ENCODE data around the gene RNU1-4.
A peak's percentile ranks its signal among the peaks of the same experiment; 100 is the strongest.
"Not testable (repeated sequence)": the region's sequence is repeated elsewhere in the genome, so short reads cannot be mapped to it uniquely, and the experiment has no call there.

RNU1-4 gene

DNA sequence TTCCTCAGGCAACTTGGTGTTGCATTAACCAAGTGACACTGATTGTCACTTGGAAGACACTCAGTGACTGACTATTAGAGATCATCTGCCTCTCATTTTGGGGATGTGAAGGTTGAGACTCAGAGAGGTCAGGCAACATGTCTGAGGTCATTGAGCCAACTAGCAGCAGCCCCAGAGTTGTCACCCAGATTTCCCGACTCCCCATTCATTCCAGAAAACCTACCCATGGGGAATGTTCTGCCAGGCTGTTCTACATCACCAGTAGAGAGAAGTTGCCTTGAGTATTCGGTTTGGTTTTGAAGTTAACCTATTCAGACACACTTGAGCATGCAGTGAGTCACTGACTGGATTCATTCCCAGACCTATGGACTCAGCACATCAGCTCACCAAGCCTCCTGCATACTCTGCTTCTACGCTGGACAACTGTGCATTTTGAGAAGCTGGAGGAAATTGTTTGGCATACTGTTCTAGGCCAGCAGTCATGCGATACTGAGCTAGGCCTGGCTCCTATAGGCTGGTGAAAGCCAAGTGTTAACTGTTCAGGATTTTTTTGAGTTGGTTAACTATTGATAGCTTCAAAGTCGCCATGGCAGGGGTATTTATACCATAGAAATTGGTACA lies 29.9 kb downstream of the RNU1-4 start:
- DNase-seq (ENCODE audit: low spot score), result peak; percentile 76

DNA sequence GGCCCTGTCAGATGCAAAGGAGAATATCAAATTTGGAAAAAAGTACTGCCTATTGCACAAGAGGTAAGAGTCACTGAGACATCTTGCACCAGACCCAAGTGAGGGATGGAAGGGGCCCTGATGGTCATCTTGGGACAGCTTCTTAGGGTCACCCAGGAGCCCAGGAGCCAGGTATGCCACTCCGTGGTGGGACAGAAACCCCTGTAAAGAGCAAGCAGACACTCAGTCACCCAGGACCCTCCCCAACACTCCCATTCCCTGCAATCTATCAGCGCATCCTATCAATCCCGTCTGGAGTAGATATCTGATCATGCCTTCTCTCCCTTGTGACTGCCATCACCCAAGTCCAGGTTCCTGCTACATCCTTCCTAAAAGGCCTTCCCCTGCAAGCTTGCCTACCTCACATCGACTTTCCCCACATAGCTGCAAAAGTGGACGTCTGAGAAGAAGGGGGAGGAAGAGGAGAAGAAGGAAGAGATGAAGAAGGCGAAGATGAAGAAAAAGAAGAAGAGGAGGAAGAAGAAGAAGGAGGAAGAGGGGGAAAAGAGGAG lies 30.7 kb downstream of the RNU1-4 start:
- DNase-seq (ENCODE audit: low spot score), result not testable (repeated sequence)

DNA sequence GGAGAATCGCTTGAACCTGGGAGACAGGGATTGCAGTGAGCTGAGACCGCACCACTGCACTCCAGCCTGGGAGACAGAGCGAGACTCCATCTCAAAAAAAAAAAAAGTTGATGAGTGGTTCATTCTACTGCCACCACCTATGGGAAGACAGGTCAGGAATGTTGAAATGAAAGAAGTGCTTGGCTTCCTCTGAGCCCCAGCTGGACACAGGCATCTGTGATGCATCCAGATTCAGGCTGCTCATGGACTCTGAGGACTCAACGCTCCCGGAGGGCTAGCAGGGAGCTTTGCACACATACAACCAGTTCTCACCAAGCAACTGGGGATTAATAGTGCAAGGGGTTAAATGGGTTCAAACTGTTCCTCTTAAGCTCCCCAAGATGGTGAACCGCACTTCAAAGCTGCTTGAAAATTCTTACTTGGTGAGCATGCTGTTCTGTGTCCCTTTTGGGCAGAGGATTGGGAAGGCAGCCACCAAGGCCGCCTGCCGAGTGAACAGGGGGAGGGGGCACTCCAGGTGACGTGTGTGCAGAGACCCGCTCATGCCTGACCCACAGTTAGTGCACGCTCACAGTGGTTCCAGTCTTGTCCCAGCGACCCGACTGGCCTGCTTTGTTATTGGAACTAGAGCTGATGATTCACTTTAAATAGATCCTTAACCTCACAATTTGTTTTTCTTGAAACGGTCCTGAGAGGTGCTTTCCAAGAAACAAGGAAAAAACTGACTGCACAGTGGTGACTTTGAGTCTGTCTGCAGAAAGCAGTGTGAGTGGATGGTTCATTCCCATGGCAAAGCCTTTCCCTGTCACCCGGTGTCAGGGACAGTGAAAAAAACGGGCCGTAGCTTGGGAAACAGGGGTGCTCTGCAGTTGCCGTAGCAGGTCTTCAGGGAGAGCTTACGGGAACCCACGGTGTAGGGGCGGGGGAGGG lies 32.2 kb downstream of the RNU1-4 start:
- DNase-seq (ENCODE audit: low spot score), result not testable (repeated sequence)

DNA sequence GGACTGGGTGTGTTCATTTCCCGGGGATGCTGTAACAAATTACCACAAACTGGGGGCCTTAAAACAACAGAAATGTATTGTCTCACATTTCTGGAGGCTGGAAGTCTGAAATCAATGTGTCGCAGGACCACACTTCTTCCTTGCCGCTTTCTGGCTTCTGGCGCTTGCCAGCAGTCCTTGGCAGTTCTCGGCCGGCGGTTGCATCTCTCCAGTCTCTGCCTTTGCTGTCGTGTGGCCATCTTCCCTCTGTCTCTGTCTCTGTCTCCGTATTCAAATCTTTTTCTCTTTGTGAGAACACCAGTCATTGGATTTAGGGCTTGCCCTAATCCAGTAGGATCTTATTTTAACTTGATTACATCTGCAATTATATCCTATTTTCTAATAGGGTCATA lies 32.9 kb downstream of the RNU1-4 start:
- not testable (repeated sequence) for DNase-seq (ENCODE audit: low spot score)

DNA sequence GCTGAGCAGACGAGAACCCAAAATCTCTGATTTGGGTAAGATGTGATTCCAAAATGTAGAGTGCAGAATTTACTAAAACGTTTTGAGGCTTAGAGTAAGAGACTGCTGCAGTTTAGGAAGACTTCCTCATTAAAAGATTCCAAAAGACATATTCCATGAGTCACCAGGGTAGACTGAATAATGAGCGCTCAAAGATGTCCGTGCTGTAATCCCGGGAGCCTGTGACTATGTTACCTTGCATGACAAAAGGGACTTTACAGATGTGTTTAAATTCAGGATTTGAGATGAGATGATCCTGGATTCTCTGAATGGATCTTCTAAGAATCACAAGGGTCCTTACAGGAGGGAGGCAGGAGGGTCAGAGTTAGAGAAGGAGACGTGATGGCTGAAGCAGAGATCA lies 33.4 kb downstream of the RNU1-4 start:
- DNase-seq (ENCODE audit: low spot score), result not testable (repeated sequence)

DNA sequence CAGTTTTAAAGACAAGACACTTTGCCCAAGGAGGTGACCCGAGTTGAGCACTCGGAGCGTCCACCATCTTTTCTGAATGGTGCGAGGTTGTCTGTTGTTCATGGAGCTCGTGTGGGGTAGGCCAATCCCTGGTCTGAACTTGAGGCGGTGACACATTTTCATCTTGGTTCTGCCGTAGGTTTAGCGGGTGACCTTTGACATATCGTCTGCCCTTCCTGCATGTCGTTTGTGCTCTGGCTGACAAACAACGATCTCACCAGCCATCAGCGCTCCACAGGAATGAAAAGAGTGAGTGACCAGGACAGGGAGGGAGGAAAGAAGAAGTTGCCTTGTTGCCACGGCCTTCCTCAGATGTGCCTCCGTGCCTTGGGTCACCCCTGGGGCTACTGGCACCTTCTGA lies 34.5 kb downstream of the RNU1-4 start:
- not testable (repeated sequence) for DNase-seq (ENCODE audit: low spot score)

DNA sequence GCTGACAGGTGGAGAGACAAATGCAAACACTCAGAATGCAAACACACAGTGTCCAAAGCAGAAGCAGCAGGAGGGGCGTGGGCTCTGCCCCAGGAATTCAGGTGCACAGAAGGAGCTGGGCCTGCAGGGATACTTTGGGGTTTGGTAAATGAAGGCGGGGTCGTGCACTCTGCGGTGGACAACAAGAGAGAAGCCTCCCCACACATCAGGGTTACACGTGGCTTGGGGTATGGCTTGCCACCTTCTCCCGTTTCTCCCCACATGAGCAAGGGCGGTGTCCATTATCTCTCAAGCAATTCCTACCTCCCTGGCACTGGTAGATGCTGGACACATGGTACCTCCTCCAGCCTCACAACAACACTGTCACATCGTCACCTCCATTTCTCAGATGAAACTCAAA lies 35.0 kb downstream of the RNU1-4 start:
- DNase-seq (ENCODE audit: low spot score), result not testable (repeated sequence)

DNA sequence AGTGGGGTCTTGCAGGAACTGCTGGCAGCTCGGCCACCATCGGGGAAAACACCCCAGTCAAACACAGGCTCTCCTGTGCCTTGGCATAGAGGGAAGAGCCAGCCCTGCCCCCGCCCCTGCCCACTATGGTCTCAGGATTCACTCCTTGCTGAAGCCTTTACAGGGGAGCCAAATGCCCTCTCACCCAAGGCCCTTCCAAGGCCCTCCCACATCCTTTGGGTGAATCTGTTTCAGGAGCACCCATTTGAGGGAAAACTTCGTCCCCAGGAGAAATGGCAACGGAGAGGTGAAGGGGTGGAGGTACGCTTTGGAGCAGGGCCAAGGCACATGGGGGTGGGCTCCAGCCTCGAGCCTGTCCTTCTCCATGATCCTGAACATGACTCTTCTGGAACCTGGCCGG lies 35.9 kb downstream of the RNU1-4 start:
- not testable (repeated sequence) for DNase-seq (ENCODE audit: low spot score)

DNA sequence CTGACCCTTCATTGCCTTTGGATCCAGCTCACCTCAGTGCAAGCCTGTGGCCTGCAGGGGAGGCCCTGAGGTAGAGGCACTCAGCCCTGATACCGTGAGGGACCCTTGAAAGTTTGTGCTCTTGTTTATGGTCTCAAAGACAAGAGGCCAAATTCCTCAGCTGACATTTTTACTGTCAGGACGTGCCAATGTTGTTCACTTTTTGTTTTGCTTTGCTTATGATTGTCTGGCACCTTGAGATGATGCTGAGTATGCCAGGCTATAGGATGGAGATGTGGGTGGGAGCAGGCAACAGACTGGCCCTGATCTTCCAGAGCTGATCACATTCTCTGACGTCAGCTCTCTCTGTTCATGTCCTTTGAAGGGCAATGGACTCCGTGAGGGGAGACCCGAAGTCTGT lies 36.5 kb downstream of the RNU1-4 start:
- DNase-seq (ENCODE audit: low spot score), result not testable (repeated sequence)

DNA sequence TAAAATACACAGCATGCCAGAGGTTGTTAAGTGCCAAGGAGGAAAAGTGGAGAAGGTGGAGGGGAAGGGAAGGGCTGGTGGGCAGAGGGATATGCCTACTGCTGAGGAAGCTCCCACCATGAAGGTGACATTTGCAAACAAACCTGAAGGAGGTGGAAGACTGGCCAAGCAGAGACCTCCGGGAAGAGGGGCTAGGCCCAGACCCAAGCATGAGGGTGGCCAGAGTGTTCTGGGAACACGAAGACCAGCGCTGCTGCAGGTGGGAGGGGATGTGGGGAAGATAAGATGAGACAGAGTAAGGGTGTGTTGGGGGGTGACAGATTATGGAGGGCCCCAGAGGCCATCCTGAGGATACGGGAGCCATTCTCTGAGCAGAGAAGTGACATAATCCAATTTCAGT lies 37.5 kb downstream of the RNU1-4 start:
- not testable (repeated sequence) for DNase-seq (ENCODE audit: low spot score)

DNA sequence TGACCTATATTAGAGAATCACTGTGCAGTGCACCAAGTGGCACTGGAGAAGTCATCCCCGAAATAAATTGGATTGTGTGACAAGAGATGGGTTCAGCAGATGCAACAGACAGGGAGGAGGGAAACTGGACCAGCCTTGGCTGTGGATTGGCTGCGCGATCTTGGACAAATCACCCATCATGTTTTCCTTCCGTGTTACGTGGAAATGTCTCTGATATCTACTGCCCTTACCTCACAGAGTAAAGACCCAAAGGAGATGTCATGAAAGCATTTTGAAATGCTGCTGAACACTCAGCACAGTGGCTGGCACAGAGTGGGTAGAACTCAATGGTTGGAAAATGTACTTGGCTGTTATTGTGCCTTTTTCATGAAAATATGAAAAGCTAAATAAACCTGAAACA lies 39.2 kb downstream of the RNU1-4 start:
- not testable (repeated sequence) for DNase-seq (ENCODE audit: low spot score)

DNA sequence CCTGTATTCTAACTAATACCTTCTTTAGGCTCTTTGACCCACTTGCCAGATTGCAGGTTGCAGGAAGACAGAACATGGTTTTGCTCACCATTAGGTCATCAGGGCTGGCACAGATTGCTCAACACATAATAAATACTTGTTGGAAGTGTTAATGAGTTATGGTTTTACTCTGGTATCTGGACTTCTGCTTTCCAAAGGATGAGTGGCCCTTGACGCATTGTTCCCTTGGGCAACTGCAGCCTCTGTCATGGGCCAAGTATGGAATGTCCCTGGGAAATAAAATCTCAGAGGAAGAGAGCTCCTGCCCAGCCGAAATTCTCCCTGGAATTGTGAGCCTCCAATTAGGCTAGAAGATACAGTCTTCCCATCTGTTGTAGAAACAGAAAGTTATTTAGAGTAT lies 40.7 kb downstream of the RNU1-4 start:
- not testable (repeated sequence) for DNase-seq (ENCODE audit: low spot score)

DNA sequence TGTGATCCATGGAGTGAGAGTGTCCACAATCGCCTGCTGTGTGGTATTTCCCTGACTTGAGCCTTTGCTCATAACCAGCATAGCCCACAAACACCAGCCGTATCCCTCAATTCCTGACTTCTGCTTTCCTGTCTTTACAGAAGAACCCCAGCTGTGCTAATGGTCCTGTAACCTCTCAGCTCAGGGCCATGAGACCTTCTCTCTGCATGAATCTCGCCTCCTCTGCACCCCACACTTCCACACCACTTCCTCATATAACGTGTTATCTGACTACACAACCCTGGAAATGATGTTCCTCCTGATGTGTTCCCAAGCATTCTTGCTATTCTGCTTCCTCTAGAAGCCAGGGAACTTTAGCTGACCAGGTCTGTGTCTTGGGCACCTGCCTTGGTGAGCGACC lies 41.3 kb downstream of the RNU1-4 start:
- not testable (repeated sequence) for DNase-seq (ENCODE audit: low spot score)

DNA sequence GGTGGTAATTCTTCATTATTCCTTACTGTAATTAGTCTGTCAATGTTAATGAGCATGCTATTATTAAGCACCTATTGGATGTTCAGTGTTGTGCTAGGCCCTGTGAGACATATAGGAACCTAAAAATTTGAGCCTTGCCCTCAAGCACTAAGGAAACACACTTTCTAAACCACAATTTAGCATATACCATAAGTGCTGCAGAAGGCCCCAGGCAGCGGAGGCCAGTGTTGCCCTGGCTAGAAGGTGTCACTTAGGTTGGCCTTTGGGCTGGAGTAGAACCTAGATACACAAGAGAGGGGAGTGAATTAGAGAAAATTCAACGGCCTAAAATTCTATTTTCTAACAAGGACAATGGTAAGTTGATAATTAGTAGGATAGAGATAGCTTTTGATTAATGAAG lies 44.6 kb downstream of the RNU1-4 start:
- not testable (repeated sequence) for DNase-seq (ENCODE audit: low spot score)

DNA sequence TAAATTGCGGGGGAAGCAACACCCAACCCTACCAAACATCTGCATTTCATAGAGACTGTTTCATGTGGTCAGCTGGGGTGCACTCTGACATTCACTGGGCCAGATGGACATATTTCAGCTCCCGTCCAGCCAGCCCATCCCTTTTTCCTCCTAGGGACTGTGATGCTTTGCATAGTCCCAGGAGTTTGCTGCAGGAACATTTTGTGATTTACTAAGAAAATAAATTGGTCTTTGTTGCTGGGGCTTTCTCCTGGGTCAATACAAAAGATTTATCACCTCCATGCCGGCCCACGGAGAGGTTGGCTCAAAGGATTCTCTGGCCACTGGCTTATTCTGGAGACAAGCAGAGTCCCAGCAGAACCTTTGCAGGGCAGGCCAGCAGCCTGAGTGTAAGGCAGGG lies 46.0 kb downstream of the RNU1-4 start:
- DNase-seq (ENCODE audit: low spot score), result not testable (repeated sequence)

DNA sequence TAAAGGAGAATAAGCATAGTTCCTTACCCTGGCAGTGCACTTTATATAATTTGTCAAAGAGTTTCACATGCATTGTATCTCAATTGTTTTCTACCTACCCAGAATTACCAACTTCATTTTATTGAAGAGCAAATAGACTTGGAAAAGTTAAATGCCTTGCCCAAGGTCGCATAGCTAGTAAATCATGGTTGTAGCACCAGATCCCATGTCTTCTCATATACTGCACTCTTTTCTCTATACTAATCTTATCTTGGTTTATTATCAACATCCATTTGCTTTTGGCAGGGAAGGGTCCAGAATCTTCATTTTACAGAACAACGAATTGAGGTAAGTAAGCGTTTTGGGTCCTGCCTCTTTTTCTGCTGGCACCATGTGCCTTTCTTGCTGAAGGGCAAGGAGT lies 46.9 kb downstream of the RNU1-4 start:
- not testable (repeated sequence) for DNase-seq (ENCODE audit: low spot score)

DNA sequence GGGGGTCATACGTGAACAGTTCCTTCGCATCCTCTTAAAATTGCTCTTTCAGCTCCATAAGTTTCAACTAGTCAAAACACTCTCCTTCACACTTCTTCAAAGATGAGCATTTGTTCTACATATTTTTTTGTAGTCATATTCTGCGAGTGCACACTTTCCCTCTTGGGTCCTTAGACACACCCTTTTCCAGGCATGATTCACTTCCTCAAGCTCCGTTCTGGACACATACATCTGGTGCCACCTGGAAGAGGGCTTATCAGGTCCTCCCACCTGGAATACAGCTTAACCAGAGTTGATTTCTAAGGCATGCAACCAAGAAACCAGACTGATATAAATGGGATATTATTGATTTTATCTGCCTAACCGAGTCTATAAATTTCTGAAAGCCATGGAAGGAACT lies 47.4 kb downstream of the RNU1-4 start:
- not testable (repeated sequence) for DNase-seq (ENCODE audit: low spot score)
